Vagina (tissue), 2 donors: ENCODE results near the gene KIF5A. TPM values are rescaled to one million over a fixed set of nuclear protein-coding genes. Genes with fewer than 3 reads are reported as not detected.

Experiments
- DNase-seq, 2 donors: peaks; one replicate each; pipeline ENCODE4 v3.0.0-alpha.2; 2017; ENCODE audit errors: extremely low spot score in 2 of 2
- H3K27ac ChIP-seq: fragments of 200-600 bp; sonication (generic); one replicate; pipeline ENCODE4 v1.5.1; 2019
- H3K27me3 ChIP-seq: fragments of 200-600 bp; sonication (generic); one replicate; pipeline ENCODE4 v1.5.1; 2019
- H3K36me3 ChIP-seq, 2 donors: fragments of 200-600 bp; sonication (generic); one replicate each; pipeline ENCODE4 v1.5.1; 2017 to 2019
- H3K4me1 ChIP-seq: fragments of 200-600 bp; sonication (generic); one replicate; pipeline ENCODE4 v1.5.1; 2019
- H3K4me3 ChIP-seq, 2 donors: fragments of 200-600 bp; sonication (generic); 1 replicate in 1 of 2; 2 replicates in 1 of 2; pipeline ENCODE4 v1.5.1; 2016 to 2019
- H3K9me3 ChIP-seq: fragments of 200-600 bp; sonication (generic); one replicate; pipeline ENCODE4 v1.5.1; 2019
- POLR2A ChIP-seq, 2 donors: fragments of 450-650 bp; IDR thresholded peaks; one replicate each; pipeline ENCODE4 v1.6.1; 2017; ENCODE audit warnings: antibody characterized with exemption in 2 of 2, mild to moderate bottlenecking in 2 of 2, moderate library complexity in 2 of 2
- POLR2AphosphoS5 ChIP-seq, 2 donors: sonication (generic); formaldehyde crosslinking; IDR thresholded peaks; one replicate each; pipeline ENCODE4 v1.9.0; 2017; ENCODE audit warnings: antibody characterized with exemption in 2 of 2, mild to moderate bottlenecking in 2 of 2, low read depth in 1 of 2; ENCODE audit not compliant: insufficient read depth in 1 of 2
- intact Hi-C: fragments of 100-400 bp; cut with DNase I; formaldehyde crosslinking; loops from one replicate; pipeline ENCODE4 v1.15.1; 2023
- total RNA-seq: library from RNA; depleted of rRNA; stranded (reverse); fragments of >200 nt; gene quantifications from one replicate; pipeline ENCODE4 v1.2.3, GENCODE V29; 2016
- TF ChIP-seq, protein P1 (sequence below), 3 experiments: fragments of 450-650 bp in 2 of 3; fragments of 200-600 bp in 1 of 3; sonication (generic) in 1 of 3; IDR thresholded peaks; one replicate each; pipeline ENCODE4 v1.5.1; 2017 to 2019; ENCODE audit warnings: antibody characterized with exemption in 3 of 3, mild to moderate bottlenecking in 2 of 3, moderate library complexity in 2 of 3

Gene KIF5A
- total RNA-seq, 1 donor from 2014 or later: 4.4 TPM

DNA sequence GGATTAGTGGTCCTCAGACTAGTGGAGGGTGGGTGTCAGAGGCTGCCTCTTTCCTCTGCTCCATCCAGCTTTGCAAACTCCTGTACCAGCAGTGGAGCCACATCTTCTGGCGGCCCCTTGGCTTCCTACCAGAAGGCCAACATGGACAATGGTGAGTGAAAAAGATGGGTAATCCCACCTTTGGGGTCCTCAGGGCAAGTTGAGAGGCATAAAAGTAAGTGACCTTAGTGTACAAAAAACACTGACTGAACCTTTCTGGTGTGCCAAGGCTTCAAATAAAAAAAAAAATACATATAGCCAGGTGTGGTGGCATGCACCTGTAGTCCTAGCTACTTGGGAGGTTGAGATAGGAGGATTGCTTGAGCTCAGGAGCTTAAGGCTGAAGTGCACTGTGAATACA, 32.0 kb downstream of the KIF5A start:
- Histone ChIP-seq H3K9me3 (no peaks in the 10 kb centered on the region), H3K27ac (no peak overlapping the region), H3K4me3 (no peak overlapping the region), H3K4me1 (no peaks in the 10 kb centered on the region), H3K36me3 (no peaks in the 10 kb centered on the region), H3K27me3 (no peaks in the 10 kb centered on the region)
- no peak for TF ChIP-seq POLR2A (IDR thresholded peaks at IDR 0.05)
- no peak for TF ChIP-seq POLR2AphosphoS5 (IDR thresholded peaks at IDR 0.05; ENCODE audit: insufficient read depth in 1 of 2, low read depth in 1 of 2)
- TF ChIP-seq, protein P1, sequence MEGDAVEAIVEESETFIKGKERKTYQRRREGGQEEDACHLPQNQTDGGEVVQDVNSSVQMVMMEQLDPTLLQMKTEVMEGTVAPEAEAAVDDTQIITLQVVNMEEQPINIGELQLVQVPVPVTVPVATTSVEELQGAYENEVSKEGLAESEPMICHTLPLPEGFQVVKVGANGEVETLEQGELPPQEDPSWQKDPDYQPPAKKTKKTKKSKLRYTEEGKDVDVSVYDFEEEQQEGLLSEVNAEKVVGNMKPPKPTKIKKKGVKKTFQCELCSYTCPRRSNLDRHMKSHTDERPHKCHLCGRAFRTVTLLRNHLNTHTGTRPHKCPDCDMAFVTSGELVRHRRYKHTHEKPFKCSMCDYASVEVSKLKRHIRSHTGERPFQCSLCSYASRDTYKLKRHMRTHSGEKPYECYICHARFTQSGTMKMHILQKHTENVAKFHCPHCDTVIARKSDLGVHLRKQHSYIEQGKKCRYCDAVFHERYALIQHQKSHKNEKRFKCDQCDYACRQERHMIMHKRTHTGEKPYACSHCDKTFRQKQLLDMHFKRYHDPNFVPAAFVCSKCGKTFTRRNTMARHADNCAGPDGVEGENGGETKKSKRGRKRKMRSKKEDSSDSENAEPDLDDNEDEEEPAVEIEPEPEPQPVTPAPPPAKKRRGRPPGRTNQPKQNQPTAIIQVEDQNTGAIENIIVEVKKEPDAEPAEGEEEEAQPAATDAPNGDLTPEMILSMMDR (IDR thresholded peaks at IDR 0.05): no peak
- intact Hi-C loops: no loop called here
- DNase-seq: no peak

DNA sequence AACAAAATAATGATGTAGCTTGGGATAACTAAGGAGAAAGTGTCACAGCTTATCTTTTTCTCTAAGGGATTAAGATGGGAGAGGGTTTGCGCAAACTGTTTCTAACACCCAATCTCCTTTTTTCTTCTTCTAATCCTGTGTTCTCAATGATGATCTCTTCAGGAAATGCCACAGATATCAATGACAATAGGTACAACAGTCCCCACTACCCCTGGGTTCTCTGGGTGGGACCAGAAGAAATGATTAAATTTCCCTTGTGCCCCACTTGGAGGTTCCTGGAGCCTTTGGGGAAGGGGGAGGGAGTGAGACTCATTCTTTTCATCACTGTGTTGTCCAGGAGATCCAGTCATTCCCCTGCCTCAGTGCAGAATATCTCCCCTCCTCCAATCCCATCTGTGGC, 32.6 kb downstream of the KIF5A start:
- Histone ChIP-seq H3K36me3 (no peaks in the 10 kb centered on the region), H3K4me1 (no peaks in the 10 kb centered on the region), H3K4me3 (no peak overlapping the region), H3K27ac (no peak overlapping the region), H3K27me3 (no peaks in the 10 kb centered on the region), H3K9me3 (no peaks in the 10 kb centered on the region)
- no peak for DNase-seq
- intact Hi-C loops: no loop called here
- TF ChIP-seq, protein P1 (IDR thresholded peaks at IDR 0.05): no peak
- TF ChIP-seq POLR2AphosphoS5 (IDR thresholded peaks at IDR 0.05; ENCODE audit: insufficient read depth in 1 of 2, low read depth in 1 of 2) (no peak), POLR2A (IDR thresholded peaks at IDR 0.05) (no peak)

DNA sequence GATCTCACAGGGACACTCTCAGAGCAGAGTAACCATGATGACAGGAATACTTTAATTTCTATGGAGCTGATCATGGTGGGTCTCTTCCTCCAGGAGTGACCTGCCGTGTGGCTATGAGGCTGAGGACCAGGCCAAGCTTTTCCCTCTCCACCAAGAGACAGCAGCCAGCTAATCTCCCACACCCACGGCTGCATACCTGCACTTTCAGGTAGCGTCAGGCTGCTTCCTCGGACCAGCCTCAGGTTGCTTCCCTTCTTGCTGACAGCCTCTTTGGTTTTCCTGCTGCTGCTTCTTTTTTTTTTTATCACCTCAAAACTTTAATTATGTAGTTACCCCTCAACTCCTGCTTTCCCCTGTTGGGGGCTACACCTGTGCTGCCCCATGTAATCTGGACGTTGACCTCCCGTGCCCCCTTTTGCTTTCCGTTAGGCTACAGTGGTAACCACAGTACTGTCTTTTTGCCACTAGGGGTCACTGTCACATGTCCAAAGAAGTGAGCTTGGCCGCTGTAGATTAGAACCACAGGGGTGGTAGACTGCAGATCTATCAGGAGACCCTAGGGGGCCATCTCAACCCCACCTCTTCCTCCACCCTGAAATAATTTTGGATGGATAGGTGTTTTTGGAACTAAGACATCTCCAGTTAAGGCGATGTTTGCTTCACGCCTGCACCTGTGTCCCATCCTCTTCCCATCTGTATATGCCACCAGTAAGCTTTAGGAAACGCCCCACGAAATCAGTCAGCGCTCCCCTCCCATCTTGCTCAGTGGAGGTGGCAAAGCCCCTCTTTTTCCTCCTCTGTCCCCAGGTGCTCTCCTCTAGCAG, 33.4 kb downstream of the KIF5A start:
- intact Hi-C loops: loop anchor here (1.0 kb wide), 1 partner anchor 37 kb away; no protein-coding TSS in a partner anchor
- H3K27me3 ChIP-seq: no peaks in the 10 kb centered on the region
- no peaks in the 10 kb centered on the region for H3K36me3 ChIP-seq
- H3K4me3 ChIP-seq: no peak overlapping the region
- no peaks in the 10 kb centered on the region for H3K4me1 ChIP-seq
- no peaks in the 10 kb centered on the region for H3K9me3 ChIP-seq
- TF ChIP-seq POLR2AphosphoS5 (IDR thresholded peaks at IDR 0.05; ENCODE audit: insufficient read depth in 1 of 2, low read depth in 1 of 2): no peak
- TF ChIP-seq, protein P1 (IDR thresholded peaks at IDR 0.05): peak; percentile 93 to 98 (median 95)
- no peak for DNase-seq
- H3K27ac ChIP-seq: no peak overlapping the region

DNA sequence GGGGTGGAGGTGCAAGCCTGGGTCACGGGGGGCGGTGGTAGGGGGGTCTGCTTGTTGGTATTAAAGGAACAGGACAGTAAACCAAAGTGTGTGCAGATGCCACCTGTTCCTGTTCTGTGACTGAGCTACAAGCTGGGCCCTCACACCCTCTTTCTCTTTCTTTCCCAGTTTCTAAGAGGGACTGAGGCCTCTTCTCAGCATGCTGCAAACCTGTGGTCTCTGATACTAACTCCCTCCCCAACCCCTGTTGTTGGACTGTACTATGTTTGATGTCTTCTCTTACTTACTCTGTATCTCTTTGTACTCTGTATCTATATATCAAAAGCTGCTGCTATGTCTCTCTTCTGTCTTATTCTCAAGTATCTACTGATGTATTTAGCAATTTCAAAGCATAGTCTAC, 34.2 kb downstream of the KIF5A start:
- no peaks in the 10 kb centered on the region for H3K9me3 ChIP-seq

More for the DNA sequence above, 34.2 kb downstream of the KIF5A start:
- DNase-seq: no peak
- TF ChIP-seq POLR2A (IDR thresholded peaks at IDR 0.05) (no peak), POLR2AphosphoS5 (IDR thresholded peaks at IDR 0.05; ENCODE audit: insufficient read depth in 1 of 2, low read depth in 1 of 2) (no peak)
- TF ChIP-seq, protein P1 (IDR thresholded peaks at IDR 0.05): no peak
- Histone ChIP-seq H3K27me3 (no peaks in the 10 kb centered on the region), H3K36me3 (no peaks in the 10 kb centered on the region), H3K27ac (no peak overlapping the region), H3K4me1 (no peaks in the 10 kb centered on the region), H3K4me3 (no peak overlapping the region)
- intact Hi-C loops: no loop called here
